OCI-M2 (cell line): ENCODE measurements around the gene ZCCHC9.
"Not testable (repeated sequence)": the region's sequence is repeated elsewhere in the genome, so short reads cannot be mapped to it uniquely, and the experiment has no call there.

Source experiments
- DNase-seq: peaks from one replicate; lab custom pipeline; 2025; ENCODE audit not compliant: unreplicated experiment; lab: John Stamatoyannopoulos, UW

ZCCHC9 gene, protein sequence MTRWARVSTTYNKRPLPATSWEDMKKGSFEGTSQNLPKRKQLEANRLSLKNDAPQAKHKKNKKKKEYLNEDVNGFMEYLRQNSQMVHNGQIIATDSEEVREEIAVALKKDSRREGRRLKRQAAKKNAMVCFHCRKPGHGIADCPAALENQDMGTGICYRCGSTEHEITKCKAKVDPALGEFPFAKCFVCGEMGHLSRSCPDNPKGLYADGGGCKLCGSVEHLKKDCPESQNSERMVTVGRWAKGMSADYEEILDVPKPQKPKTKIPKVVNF

DNA sequence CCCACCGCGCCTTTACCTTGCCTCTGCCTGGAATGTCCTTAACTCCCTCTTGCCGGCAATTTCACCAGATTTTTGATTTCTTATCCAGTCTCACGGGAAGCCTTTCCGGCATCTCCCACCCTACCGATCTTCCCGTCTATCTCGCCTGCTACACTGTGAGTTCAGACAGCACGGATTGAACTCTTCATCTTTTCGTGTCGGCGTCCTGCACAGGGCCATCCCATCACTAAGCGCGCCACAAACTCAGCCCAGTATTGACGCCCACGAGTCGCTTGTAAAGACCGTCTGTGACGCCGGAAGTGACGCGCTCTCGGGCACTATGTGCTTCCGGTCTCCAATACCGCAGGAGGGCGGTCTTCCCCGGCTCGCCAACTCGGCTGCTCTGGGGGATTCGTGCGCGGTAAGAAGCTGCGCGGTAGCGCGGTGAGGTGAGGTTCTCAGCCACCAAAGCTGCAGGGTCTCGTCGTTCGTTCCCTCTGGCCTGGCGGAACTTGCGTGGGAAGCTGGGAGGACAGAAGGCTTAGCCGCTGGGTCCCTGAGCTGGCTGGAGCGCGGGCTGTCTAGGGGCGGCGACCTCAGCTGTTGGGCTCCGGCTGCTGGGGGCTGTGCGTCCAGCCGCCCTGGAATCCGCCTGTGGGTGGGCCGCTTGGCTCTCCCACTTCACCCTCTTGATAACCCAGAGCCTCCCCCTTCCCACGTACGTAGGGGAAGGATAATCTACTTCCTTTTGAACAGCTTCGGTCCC is at the start of gene ZCCHC9:
TSS of gene ZCCHC9 (plus strand) at position 317 of the 745 bp plus-strand sequence. CDS start 3,171 bp downstream, outside the sequence.
- DNase-seq, result peak; percentile 56

DNA sequence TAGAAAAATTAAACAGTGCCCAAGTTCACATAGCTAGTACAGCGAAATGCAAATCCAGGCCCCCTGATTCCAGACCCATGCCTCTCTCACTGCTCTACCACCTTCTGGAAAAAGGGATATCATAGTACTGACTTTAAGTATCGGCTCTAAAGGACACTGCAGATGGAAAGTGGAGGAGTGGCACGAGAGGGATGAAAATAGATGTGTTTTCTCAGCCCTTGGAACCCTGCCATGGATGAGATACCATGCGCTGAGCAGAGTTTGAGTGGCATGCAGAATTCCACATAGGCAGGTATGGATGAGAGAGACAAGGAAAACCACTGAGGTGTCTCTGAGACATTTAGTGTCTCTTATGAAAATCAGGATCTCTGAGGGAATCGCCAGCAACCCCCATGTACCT is 49.5 kb upstream of the ZCCHC9 start:
- no peak for DNase-seq

DNA sequence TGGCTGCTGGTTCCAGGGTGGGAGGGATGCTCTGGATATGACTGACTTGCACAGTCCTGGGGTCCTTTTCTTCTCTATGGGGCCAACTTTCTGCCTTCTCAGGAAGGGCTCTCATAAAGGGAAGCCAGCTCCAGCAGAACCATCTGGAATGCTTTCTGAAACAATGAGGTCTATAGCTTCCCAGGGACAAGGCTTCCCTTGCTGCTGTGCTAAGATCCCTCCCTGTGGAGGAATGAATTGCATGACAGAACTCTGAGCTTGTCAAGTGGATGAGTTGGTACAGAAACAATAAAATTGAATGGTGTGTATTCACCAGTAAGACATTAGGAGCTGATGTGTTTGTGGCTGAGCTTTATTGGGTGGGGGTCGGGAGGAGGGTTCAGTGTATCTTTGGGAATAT is 48.5 kb upstream of the ZCCHC9 start:
- no peak for DNase-seq

DNA sequence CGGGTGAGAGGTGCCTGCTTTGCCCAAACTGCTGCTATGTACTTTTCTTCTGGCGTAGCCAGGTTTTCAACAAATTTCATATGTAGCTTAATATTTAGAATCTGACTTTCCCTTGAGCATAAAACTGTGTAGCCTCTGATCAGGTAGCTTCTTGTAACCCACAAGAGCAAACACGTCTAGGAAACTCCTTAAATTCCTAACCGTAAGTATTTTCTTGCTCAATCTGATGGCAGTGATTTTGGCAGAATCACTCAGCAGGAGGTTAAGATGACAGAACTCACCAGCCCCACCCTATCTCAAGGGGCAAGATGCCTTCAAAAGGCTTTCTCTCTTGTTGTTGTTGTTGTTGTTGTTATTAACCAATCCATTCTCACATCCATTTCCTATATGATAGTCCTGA is 47.5 kb upstream of the ZCCHC9 start:
- DNase-seq, result no peak

- DNase-seq, result no peak
Measured at GRCh38 chr5:81254886-81255559, 46.4 kb upstream of the ZCCHC9 start.

- DNase-seq, result no peak
Measured at GRCh38 chr5:81256766-81257165, 44.6 kb upstream of the ZCCHC9 start.

GRCh38 chr5:81262796-81263195 is 38.6 kb upstream of the ZCCHC9 start:
- not testable (repeated sequence) for DNase-seq

GRCh38 chr5:81265101-81265500 is 36.3 kb upstream of the ZCCHC9 start:
- no peak for DNase-seq

DNA sequence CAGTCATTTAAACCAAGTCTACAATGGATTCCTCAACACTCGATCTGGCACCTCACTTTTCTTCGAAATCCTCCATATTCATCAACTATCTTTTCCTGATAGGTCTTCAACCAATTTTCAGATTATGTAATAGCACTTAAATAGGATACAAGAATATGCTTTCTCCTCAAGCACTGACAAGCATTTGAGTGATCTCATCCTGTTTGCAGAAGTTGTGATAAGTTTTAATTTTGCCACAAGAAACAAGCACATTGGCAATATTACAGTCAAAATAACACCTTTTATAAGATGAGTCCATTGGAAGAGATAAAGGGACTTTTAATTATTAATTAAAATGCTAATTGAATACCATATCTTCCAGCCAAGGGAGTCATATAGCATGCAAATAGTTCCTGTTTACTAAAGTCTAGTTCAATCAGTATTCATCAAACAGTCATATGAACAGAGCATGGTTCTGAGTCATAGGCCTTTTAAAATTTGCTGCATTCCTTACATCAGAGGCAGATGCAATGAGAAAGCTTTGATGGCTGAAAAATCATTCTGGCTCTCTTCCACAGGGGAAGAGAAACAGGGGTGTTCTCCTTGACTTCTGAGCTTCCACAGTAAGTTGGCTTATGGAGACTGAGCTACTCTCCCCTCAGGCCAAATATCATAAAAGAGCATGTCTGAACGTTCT is 32.7 kb upstream of the ZCCHC9 start:
- no peak for DNase-seq

DNA sequence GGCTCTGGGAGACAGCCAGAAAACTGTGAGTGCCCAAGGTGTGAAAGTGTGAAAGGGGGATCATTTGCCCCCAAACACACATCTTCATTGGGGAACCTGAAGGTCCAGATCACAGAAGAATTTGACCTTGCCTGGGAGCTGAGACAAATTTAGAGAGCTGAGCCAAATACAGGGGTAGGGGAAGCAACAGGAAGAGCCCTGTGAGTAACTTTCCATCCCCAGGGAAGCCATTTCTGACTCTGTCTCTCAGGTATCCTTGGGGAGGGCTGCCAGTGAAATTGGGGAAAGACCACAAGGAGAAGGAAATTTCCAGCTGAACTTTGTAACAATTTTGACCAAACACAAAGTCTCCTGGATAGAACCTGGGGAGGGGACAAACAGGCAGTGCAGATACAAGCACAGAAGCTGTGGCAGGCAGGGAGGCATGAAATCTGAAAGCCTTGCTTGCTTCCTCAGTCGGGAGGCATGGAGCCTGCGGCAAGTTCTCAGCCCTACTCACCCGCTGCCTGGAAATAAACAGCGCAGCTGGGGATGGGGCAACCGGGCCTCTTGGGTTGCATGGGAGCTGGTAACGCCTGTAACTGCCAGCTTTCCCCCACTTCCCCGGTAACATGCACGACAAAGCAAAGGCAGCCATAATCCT is 31.5 kb upstream of the ZCCHC9 start:
- DNase-seq, result no peak

GRCh38 chr5:81270394-81271027 is 30.9 kb upstream of the ZCCHC9 start:
- DNase-seq, result not testable (repeated sequence)

- no peak for DNase-seq
Measured at GRCh38 chr5:81283976-81284375, 17.4 kb upstream of the ZCCHC9 start.

GRCh38 chr5:81286059-81286617 is 15.2 kb upstream of the ZCCHC9 start:
- DNase-seq, result no peak

DNA sequence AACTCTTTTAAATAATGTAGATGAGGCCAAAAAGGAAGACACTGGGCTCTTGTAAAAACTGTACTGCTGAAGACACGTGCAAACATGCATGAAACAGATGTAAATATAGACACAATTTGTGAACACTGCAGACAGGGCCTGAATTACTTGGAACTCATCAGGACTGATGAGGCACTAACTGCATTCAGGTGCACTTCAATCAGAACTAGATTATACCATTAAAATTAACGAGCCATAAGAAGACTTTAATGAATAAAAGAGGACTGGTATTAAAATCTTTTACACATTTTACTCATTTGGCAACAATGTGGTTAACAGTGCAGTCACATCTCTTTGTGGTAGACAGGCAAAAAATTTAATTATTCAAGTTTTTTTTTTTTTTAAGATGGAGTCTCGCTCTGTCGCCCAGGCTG is 13.4 kb upstream of the ZCCHC9 start:
- DNase-seq, result no peak

GRCh38 chr5:81290146-81290545 is 11.2 kb upstream of the ZCCHC9 start:
- no peak for DNase-seq

- DNase-seq, result no peak
Measured at GRCh38 chr5:81292130-81292529, 9.3 kb upstream of the ZCCHC9 start.

DNA sequence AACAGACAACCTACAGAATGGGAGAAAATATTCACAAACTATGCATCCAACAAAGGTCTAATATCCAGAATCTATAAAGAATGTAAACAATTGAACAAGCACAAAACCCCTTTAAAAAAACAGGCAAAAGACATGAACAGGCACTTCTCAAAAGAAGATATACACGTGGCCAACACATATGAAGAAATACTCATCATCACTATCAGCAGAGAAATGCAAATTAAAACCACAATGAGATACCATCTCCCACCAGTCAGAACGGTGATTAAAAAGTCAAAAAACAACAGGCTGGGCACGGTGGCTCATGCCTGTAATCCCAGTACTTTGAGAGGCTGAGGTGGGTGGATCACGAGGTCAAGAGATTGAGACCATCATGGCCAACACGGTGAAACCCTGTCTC is 7.4 kb upstream of the ZCCHC9 start:
- DNase-seq, result not testable (repeated sequence)

DNA sequence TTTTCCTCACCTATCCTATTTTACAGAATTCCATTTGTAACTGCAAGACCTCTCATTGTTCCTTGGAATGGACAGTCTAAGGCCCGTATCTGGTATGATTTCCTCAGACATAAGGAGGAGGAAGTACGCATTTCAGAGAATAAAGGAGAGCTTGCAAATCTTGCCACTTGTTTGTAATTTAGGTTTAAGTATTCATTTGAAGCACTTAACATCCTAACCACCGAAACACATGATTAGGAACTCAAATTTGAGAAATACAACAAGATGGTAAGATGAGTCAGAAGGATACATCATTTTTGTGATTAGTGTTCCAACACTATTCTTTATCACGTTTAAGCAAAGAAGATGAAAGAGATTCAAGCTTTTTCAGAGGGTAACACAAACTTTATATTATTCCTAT is 3.9 kb upstream of the ZCCHC9 start:
- DNase-seq, result no peak

GRCh38 chr5:81300921-81301270 is 491 bp upstream of the ZCCHC9 start:
- DNase-seq, result no peak

DNA sequence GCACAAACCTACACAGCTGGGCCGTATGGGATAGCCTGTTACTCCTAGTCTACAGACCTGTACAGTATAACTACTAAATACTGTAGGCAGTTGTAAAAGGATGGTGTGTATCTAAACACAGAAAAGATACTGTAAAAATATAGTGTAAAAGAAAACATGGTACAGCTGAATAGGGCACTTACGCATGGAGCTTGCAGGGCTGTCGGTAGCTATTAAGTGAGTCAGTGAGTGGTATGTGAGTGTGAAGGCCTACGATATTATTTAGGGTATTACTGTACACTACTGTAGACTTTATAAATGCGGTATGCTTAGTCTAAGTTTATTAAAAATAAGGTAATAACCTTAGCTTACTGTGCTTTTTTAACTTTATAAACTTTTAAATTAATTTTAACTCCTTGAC is 1.2 kb downstream of the ZCCHC9 start:
- DNase-seq, result no peak
